ENCODE results near the gene FHIT.
"Not testable (repeated sequence)": the region's sequence is repeated elsewhere in the genome, so short reads cannot be mapped to it uniquely, and the experiment has no call there.

The FHIT gene

GRCh38 chr3:59809710-59810444 lies 1441.4 kb downstream of the FHIT start:
- Histone ChIP-seq H3K4me1 (peaks cover 32% of the 10 kb centered on the region), H3K9me3 (no peaks in the 10 kb centered on the region), H3K4me3 (no peak overlapping the region), H4K20me1 (no peaks in the 10 kb centered on the region), H3K27ac (no peak overlapping the region), H3K36me3 (no peaks in the 10 kb centered on the region), H3K4me2 (peak overlapping the region; percentile 19; the same call in 1 of the 2 replicates), H3K27me3 (no peaks in the 10 kb centered on the region), H3K9ac (no peak overlapping the region)
- TF ChIP-seq Cebpa-rat (IDR thresholded peaks at IDR 0.05), result no peak

GRCh38 chr3:59809016-59809415 lies 1442.2 kb downstream of the FHIT start:
- peaks cover 32% of the 10 kb centered on the region for H3K4me1 ChIP-seq
- no peak for TF ChIP-seq Cebpa-rat (IDR thresholded peaks at IDR 0.05)
- H3K36me3 ChIP-seq, result no peaks in the 10 kb centered on the region
- no peak overlapping the region for H3K9ac ChIP-seq
- no peak overlapping the region for H3K27ac ChIP-seq
- H3K4me3 ChIP-seq, result no peak overlapping the region
- H4K20me1 ChIP-seq, result no peaks in the 10 kb centered on the region
- H3K4me2 ChIP-seq, result no peak overlapping the region
- no peaks in the 10 kb centered on the region for H3K9me3 ChIP-seq
- H3K27me3 ChIP-seq, result no peaks in the 10 kb centered on the region

- H3K27me3 ChIP-seq, result no peaks in the 10 kb centered on the region
- no peaks in the 10 kb centered on the region for H4K20me1 ChIP-seq
- no peak overlapping the region for H3K4me2 ChIP-seq
- H3K9ac ChIP-seq, result no peak overlapping the region
- H3K27ac ChIP-seq, result no peak overlapping the region
- H3K4me1 ChIP-seq, result peaks cover 32% of the 10 kb centered on the region
- no peak for TF ChIP-seq Cebpa-rat (IDR thresholded peaks at IDR 0.05)
- no peaks in the 10 kb centered on the region for H3K9me3 ChIP-seq
- H3K36me3 ChIP-seq, result no peaks in the 10 kb centered on the region
- H3K4me3 ChIP-seq, result no peak overlapping the region
Observed at GRCh38 chr3:59808446-59808845, 1442.8 kb downstream of the FHIT start.

- TF ChIP-seq Cebpa-rat (IDR thresholded peaks at IDR 0.05), result no peak
- H3K9ac ChIP-seq, result no peak overlapping the region
- no peaks in the 10 kb centered on the region for H3K36me3 ChIP-seq
- no peaks in the 10 kb centered on the region for H3K27me3 ChIP-seq
- H3K4me2 ChIP-seq, result no peak overlapping the region
- H3K4me3 ChIP-seq, result no peak overlapping the region
- no peaks in the 10 kb centered on the region for H3K4me1 ChIP-seq
- H3K9me3 ChIP-seq, result no peaks in the 10 kb centered on the region
- H3K27ac ChIP-seq, result no peak overlapping the region
- H4K20me1 ChIP-seq, result no peaks in the 10 kb centered on the region
Observed at GRCh38 chr3:59803268-59803667, 1448.0 kb downstream of the FHIT start.

- not testable (repeated sequence) for H3K36me3 ChIP-seq, H3K9ac ChIP-seq, H3K4me3 ChIP-seq, H3K27me3 ChIP-seq, H4K20me1 ChIP-seq, H3K4me2 ChIP-seq, H3K4me1 ChIP-seq, H3K9me3 ChIP-seq, H3K27ac ChIP-seq
Observed at GRCh38 chr3:59802453-59802852, 1448.8 kb downstream of the FHIT start.

GRCh38 chr3:59802045-59802444 lies 1449.2 kb downstream of the FHIT start:
- Histone ChIP-seq H3K9me3 (no peaks in the 10 kb centered on the region), H3K36me3 (no peaks in the 10 kb centered on the region), H4K20me1 (no peaks in the 10 kb centered on the region), H3K4me3 (no peak overlapping the region), H3K27ac (no peak overlapping the region), H3K4me1 (no peaks in the 10 kb centered on the region), H3K9ac (no peak overlapping the region), H3K27me3 (no peaks in the 10 kb centered on the region), H3K4me2 (no peak overlapping the region)
- no peak for TF ChIP-seq Cebpa-rat (IDR thresholded peaks at IDR 0.05)

GRCh38 chr3:59800481-59800880 lies 1450.8 kb downstream of the FHIT start:
- no peaks in the 10 kb centered on the region for H3K27me3 ChIP-seq
- no peak overlapping the region for H3K4me2 ChIP-seq
- no peak for TF ChIP-seq Cebpa-rat (IDR thresholded peaks at IDR 0.05)
- no peak overlapping the region for H3K4me3 ChIP-seq
- H3K36me3 ChIP-seq, result no peaks in the 10 kb centered on the region
- H3K27ac ChIP-seq, result no peak overlapping the region
- H3K4me1 ChIP-seq, result no peaks in the 10 kb centered on the region
- H4K20me1 ChIP-seq, result no peaks in the 10 kb centered on the region
- no peaks in the 10 kb centered on the region for H3K9me3 ChIP-seq
- H3K9ac ChIP-seq, result no peak overlapping the region

- H4K20me1 ChIP-seq, result no peaks in the 10 kb centered on the region
- no peaks in the 10 kb centered on the region for H3K4me1 ChIP-seq
- H3K9me3 ChIP-seq, result no peaks in the 10 kb centered on the region
- no peaks in the 10 kb centered on the region for H3K36me3 ChIP-seq
- no peak overlapping the region for H3K9ac ChIP-seq
- H3K27me3 ChIP-seq, result no peaks in the 10 kb centered on the region
- no peak for TF ChIP-seq Cebpa-rat (IDR thresholded peaks at IDR 0.05)
- no peak overlapping the region for H3K27ac ChIP-seq
- no peak overlapping the region for H3K4me3 ChIP-seq
- H3K4me2 ChIP-seq, result no peak overlapping the region
Observed at GRCh38 chr3:59798372-59799086, 1452.7 kb downstream of the FHIT start.

- Histone ChIP-seq H3K9me3 (no peaks in the 10 kb centered on the region), H3K4me3 (no peak overlapping the region), H3K36me3 (no peaks in the 10 kb centered on the region), H3K27ac (no peak overlapping the region), H4K20me1 (no peaks in the 10 kb centered on the region), H3K9ac (no peak overlapping the region), H3K4me2 (no peak overlapping the region), H3K27me3 (no peaks in the 10 kb centered on the region), H3K4me1 (no peaks in the 10 kb centered on the region)
- no peak for TF ChIP-seq Cebpa-rat (IDR thresholded peaks at IDR 0.05)
Observed at GRCh38 chr3:59797533-59797932, 1453.7 kb downstream of the FHIT start.

- H3K9me3 ChIP-seq, result no peaks in the 10 kb centered on the region
- no peaks in the 10 kb centered on the region for H3K4me1 ChIP-seq
- H3K27me3 ChIP-seq, result no peaks in the 10 kb centered on the region
- no peak overlapping the region for H3K27ac ChIP-seq
- no peak for TF ChIP-seq Cebpa-rat (IDR thresholded peaks at IDR 0.05)
- H3K9ac ChIP-seq, result no peak overlapping the region
- H4K20me1 ChIP-seq, result no peaks in the 10 kb centered on the region
- no peak overlapping the region for H3K4me2 ChIP-seq
- no peaks in the 10 kb centered on the region for H3K36me3 ChIP-seq
- H3K4me3 ChIP-seq, result no peak overlapping the region
Observed at GRCh38 chr3:59796456-59796855, 1454.8 kb downstream of the FHIT start.

Measured in BLaER1 (cell line).